PC-9 (cell line): Measurements from ENCODE around the gene POLR1G. TPM values are rescaled to one million over a fixed set of nuclear protein-coding genes. Genes with fewer than 3 reads are reported as not detected.

Experiments
- BruUV-seq: library from RNA; stranded (reverse); fragments of 400-500 nt; replicated peaks from 2 replicates; lab custom pipeline; 2021; lab: Mats Ljungman, UMichigan
- CTCF ChIA-PET: fragments of 300-600 bp; sonication (Branson Sonifier 250); formaldehyde crosslinking; loops from one replicate; lab custom pipeline; 2022; ENCODE audit warnings: antibody characterized with exemption; lab: Charles Lee
- POLR2A ChIA-PET: fragments of 300-600 bp; sonication (Branson Sonifier 250); formaldehyde crosslinking; loops from one replicate; lab custom pipeline; 2022; ENCODE audit warnings: antibody characterized with exemption; ENCODE audit not compliant: unreplicated experiment; lab: Charles Lee
- DNase-seq, 2 experiments: peaks; one replicate each; pipeline versions ENCODE4 v3.0.0 to v3.0.0-alpha.2; 2015 to 2022; ENCODE audit warnings: mixed read lengths in 1 of 2
- H2AFZ ChIP-seq: fragments of 200-600 bp; sonication (generic); 2 replicates; pipeline ENCODE4 v1.8.1; 2017; ENCODE audit warnings: antibody characterized with exemption
- H3F3A ChIP-seq: fragments of 200-600 bp; sonication (generic); 2 replicates; pipeline ENCODE4 v1.8.1; 2017; ENCODE audit warnings: antibody characterized with exemption, mild to moderate bottlenecking, low read depth; ENCODE audit not compliant: insufficient read depth
- H3K27ac ChIP-seq: fragments of 200-600 bp; sonication (generic); 2 replicates; pipeline ENCODE4 v1.6.1; 2016; ENCODE audit warnings: mixed run types
- H3K27me3 ChIP-seq: fragments of 200-600 bp; sonication (generic); 2 replicates; pipeline ENCODE4 v1.6.1; 2016; ENCODE audit warnings: low read depth, mixed run types; ENCODE audit not compliant: insufficient read depth
- H3K36me3 ChIP-seq: fragments of 200-600 bp; sonication (generic); 2 replicates; pipeline ENCODE4 v1.6.1; 2016; ENCODE audit warnings: low read depth, mixed run types
- H3K4me1 ChIP-seq: fragments of 200-600 bp; sonication (generic); replicated peaks from 2 replicates; pipeline ENCODE4 v1.6.1; 2016; ENCODE audit warnings: mixed run types; ENCODE audit not compliant: insufficient read depth
- H3K4me2 ChIP-seq: fragments of 200-600 bp; sonication (generic); 2 replicates; pipeline ENCODE4 v1.6.1; 2017; ENCODE audit warnings: mixed run types
- H3K4me3 ChIP-seq: fragments of 200-600 bp; sonication (generic); 2 replicates; pipeline ENCODE4 v1.6.1; 2016; ENCODE audit warnings: mixed run types
- H3K79me2 ChIP-seq: fragments of 200-600 bp; sonication (generic); 2 replicates; pipeline ENCODE4 v1.6.1; 2017; ENCODE audit warnings: low read depth, mixed run types
- H3K9me2 ChIP-seq: fragments of 200-600 bp; sonication (generic); 2 replicates; pipeline ENCODE4 v1.8.1; 2017; ENCODE audit warnings: mild to moderate bottlenecking; ENCODE audit not compliant: insufficient read depth
- H3K9me3 ChIP-seq: fragments of 200-600 bp; sonication (generic); 2 replicates; pipeline ENCODE4 v1.8.1; 2016; ENCODE audit warnings: low read depth; ENCODE audit not compliant: insufficient read depth
- H4K20me1 ChIP-seq: fragments of 200-600 bp; sonication (generic); 2 replicates; pipeline ENCODE4 v1.8.1; 2017; ENCODE audit not compliant: insufficient read depth
- EZH2 ChIP-seq: fragments of 200-600 bp; sonication (generic); IDR thresholded peaks from 2 replicates; pipeline ENCODE4 v1.8.0; 2017; ENCODE audit warnings: antibody characterized with exemption, low read depth
- intact Hi-C: fragments of 100-400 bp; cut with micrococcal nuclease; formaldehyde crosslinking; loops from one replicate; pipeline ENCODE4 v1.10.0; 2022; ENCODE audit not compliant: unreplicated experiment
- total RNA-seq: library from RNA; stranded (reverse); gene quantifications from 2 replicates; pipeline ENCODE4 v1.2.3, GENCODE V29; 2021
- TF ChIP-seq, protein P1 (sequence below): fragments of 200-600 bp; sonication (generic); conservative IDR thresholded peaks from 2 replicates; pipeline ENCODE4 v1.6.1; 2017; ENCODE audit warnings: mixed run types, antibody characterized with exemption, mild to moderate bottlenecking, moderate library complexity

The POLR1G gene
- total RNA-seq, 1 experiment from 2014 or later = 11.5 TPM

DNA sequence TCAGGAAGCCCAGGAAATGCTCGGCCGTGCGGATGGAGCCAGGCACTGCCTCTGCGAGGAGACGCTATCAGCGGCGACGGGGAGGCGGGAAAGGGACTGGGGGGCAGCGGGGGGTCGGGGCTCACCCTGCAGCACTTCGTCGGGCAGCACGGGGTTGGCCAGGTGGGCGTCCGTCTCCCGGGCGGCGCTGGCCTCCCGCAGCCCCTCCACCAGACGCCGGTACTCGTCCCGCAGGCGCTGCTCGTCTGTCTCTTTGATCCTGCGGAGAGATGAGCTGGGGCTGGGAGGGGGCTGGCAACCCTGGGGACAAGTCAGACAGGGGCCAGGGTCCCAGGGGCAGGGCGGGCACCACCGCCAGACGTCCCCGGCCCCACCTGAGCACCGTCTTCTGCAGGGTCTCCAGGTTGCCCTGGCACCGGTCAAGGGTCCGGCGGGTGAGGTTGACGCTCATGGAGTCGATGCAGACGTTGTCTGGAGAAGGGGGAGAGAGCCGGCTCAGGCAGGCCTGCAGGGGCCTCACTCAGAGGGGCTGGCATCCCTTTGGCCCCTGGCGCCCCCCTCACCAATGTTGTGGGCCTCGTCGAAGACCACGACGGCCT, 42.5 kb upstream of the POLR1G start:
- Histone ChIP-seq H4K20me1 (no peaks in the 10 kb centered on the region; the same call in 1 of the 2 replicates), H3K79me2 (0 out of 2 replicates have a peak, but pooled peaks cover under 1% of the 10 kb centered on the region), H3K27ac (no peak overlapping the region), H3K4me2 (no peak overlapping the region), H3K4me3 (no peak overlapping the region), H3K36me3 (no peaks in the 10 kb centered on the region), H3K9me3 (no peaks in the 10 kb centered on the region), H3K27me3 (no peaks in the 10 kb centered on the region), H3K9me2 (no peaks in the 10 kb centered on the region), H3K4me1 (0 out of 2 replicates have a peak, but pooled peaks cover 6% of the 10 kb centered on the region), H2AFZ (no peak overlapping the region), H3F3A (no peaks in the 10 kb centered on the region; the same call in 1 of the 2 replicates)
- POLR2A ChIA-PET = no interaction called here
- CTCF ChIA-PET = no interaction called here
- intact Hi-C loops = no loop called here
- no TSS peak for BruUV-seq
- TF ChIP-seq, protein P1, sequence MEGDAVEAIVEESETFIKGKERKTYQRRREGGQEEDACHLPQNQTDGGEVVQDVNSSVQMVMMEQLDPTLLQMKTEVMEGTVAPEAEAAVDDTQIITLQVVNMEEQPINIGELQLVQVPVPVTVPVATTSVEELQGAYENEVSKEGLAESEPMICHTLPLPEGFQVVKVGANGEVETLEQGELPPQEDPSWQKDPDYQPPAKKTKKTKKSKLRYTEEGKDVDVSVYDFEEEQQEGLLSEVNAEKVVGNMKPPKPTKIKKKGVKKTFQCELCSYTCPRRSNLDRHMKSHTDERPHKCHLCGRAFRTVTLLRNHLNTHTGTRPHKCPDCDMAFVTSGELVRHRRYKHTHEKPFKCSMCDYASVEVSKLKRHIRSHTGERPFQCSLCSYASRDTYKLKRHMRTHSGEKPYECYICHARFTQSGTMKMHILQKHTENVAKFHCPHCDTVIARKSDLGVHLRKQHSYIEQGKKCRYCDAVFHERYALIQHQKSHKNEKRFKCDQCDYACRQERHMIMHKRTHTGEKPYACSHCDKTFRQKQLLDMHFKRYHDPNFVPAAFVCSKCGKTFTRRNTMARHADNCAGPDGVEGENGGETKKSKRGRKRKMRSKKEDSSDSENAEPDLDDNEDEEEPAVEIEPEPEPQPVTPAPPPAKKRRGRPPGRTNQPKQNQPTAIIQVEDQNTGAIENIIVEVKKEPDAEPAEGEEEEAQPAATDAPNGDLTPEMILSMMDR = no peak
- no peak for TF ChIP-seq EZH2
- DNase-seq = no peak

DNA sequence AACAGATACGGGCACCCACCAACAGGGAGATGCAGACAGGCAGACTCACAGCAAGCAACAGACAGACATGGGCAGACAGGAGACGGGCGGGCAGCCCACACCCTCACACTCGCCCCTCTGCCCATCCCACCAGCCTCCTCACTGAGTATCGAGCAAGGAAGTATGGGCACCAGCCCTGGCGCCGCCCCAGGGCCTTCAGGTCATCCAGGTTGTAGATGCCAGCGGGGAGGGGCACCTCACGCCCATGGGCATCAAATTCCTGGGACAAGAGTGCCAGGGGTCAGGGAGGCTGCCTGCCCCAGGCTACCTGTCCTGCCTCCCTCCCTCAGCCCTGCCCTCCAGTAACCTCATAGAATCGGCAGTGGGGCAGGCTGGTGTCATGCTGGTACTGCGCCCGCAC, 41.7 kb upstream of the POLR1G start:
- BruUV-seq = no TSS peak
- POLR2A ChIA-PET = no interaction called here
- H2AFZ ChIP-seq = no peak overlapping the region
- peak in 1 of 2 experiments; percentile 63 for DNase-seq
- no peaks in the 10 kb centered on the region for H3K9me2 ChIP-seq
- H3K27me3 ChIP-seq = no peaks in the 10 kb centered on the region
- H3K4me1 ChIP-seq = 0 out of 2 replicates have a peak, but pooled peaks cover 10% of the 10 kb centered on the region
- H3K27ac ChIP-seq = no peak overlapping the region
- H3F3A ChIP-seq = no peaks in the 10 kb centered on the region; the same call in 1 of the 2 replicates
- CTCF ChIA-PET = no interaction called here
- intact Hi-C loops = no loop called here
- no peak overlapping the region for H3K4me3 ChIP-seq
- no peaks in the 10 kb centered on the region; the same call in 1 of the 2 replicates for H4K20me1 ChIP-seq
- TF ChIP-seq EZH2 = no peak
- TF ChIP-seq, protein P1 = no peak
- no peak overlapping the region for H3K4me2 ChIP-seq
- H3K79me2 ChIP-seq = peaks cover 8% of the 10 kb centered on the region; the same call in 1 of the 2 replicates
- no peaks in the 10 kb centered on the region for H3K9me3 ChIP-seq
- no peaks in the 10 kb centered on the region for H3K36me3 ChIP-seq

DNA sequence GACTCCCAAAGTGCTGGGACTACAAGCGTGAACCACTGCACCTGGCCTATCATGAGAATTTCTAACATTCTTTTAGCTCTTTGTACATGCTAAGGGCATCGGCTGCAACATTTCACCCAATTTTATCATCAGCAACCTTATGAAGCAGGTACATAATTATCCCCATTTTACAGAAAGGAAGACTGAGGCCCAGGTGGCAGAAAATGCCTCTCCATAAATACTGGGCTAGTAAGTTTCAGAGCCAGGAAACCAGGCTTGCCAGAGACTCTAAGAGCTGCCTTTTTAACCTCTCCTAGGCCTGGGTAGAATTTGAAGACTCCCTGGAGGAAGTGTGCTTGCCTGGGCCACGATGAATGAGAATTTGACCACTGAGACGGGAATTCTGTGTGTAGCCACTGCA, 38.3 kb upstream of the POLR1G start:
- Histone ChIP-seq H3K4me2 (no peak overlapping the region), H3F3A (peaks cover 4% of the 10 kb centered on the region), H2AFZ (no peak overlapping the region), H3K27me3 (no peaks in the 10 kb centered on the region), H3K79me2 (peaks cover 12% of the 10 kb centered on the region; the same call in 1 of the 2 replicates), H3K4me1 (peaks cover 16% of the 10 kb centered on the region; the same call in 1 of the 2 replicates), H3K9me2 (no peaks in the 10 kb centered on the region), H4K20me1 (no peaks in the 10 kb centered on the region), H3K4me3 (no peak overlapping the region), H3K27ac (no peak overlapping the region), H3K36me3 (no peaks in the 10 kb centered on the region), H3K9me3 (no peaks in the 10 kb centered on the region)
- ChIA-PET CTCF (no interaction called here), POLR2A (interaction anchor here (1.3 kb wide), 1 partner anchor 306 kb away, joined by 3 read pairs; no protein-coding TSS in a partner anchor)
- intact Hi-C loops = no loop called here
- no TSS peak for BruUV-seq
- TF ChIP-seq, protein P1 = no peak
- no peak for TF ChIP-seq EZH2
- no peak for DNase-seq
